Stimulated activated naive B cell treated with anti-CD40 and anti-IgM and Interleukin-4, amounts not matched to agents 10 μg/mL and 1 μg/mL and 100 μg/mL, for 72 hours (primary cell): ENCODE measurements around the gene PCCA.

Experiments used
- ATAC-seq, 2 donors: fragments of 150-1000 bp; cut with Tn5 transposase; replicated peaks; 2 replicates each; pipeline ENCODE4 v1.10.0; 2021; ENCODE audit warnings: moderate library complexity in 1 of 2
- DNase-seq: peaks from one replicate; pipeline ENCODE4 v3.0.0; 2021
- H3K27ac Mint-ChIP-seq: one replicate; pipeline ENCODE4 v1.8.0; 2022; ENCODE audit warnings: mild to moderate bottlenecking, mixed read lengths
- H3K27me3 Mint-ChIP-seq, 2 donors: one replicate each; pipeline ENCODE4 v1.8.0; 2022; ENCODE audit warnings: mixed read lengths in 2 of 2
- H3K36me3 Mint-ChIP-seq, 2 donors: one replicate each; pipeline ENCODE4 v1.8.0; 2022; ENCODE audit warnings: mixed read lengths in 2 of 2, mild to moderate bottlenecking in 1 of 2
- H3K4me1 Mint-ChIP-seq, 2 donors: one replicate each; pipeline ENCODE4 v1.8.0; 2022; ENCODE audit warnings: mixed read lengths in 2 of 2, mild to moderate bottlenecking in 1 of 2
- H3K4me3 Mint-ChIP-seq, 2 donors: one replicate each; pipeline ENCODE4 v1.8.0; 2022; ENCODE audit warnings: mild to moderate bottlenecking in 2 of 2, mixed read lengths in 2 of 2, moderate library complexity in 1 of 2
- H3K9me3 Mint-ChIP-seq, 2 donors: one replicate each; pipeline ENCODE4 v1.8.0; 2022; ENCODE audit warnings: mixed read lengths in 2 of 2, mild to moderate bottlenecking in 1 of 2

The PCCA gene

GRCh38 chr13:100511466-100511865 lies 422.6 kb downstream of the PCCA start:
- no peak overlapping the region for H3K4me3 Mint-ChIP-seq

GRCh38 chr13:100512422-100512821 lies 423.5 kb downstream of the PCCA start:
- H3K27ac Mint-ChIP-seq: no peak overlapping the region
- H3K4me1 Mint-ChIP-seq: no peaks in the 10 kb centered on the region
- H3K36me3 Mint-ChIP-seq: peaks cover 0 to 4% of the 10 kb centered on the region in 2 donors
- H3K9me3 Mint-ChIP-seq: no peaks in the 10 kb centered on the region
- no peak for DNase-seq
- no peak for ATAC-seq
- H3K4me3 Mint-ChIP-seq: no peak overlapping the region
- H3K27me3 Mint-ChIP-seq: peaks cover 9 to 17% of the 10 kb centered on the region in 2 donors

More at GRCh38 chr13:100511466-100511865, 422.6 kb downstream of the PCCA start:
- H3K9me3 Mint-ChIP-seq: no peaks in the 10 kb centered on the region
- peaks cover 0 to 4% of the 10 kb centered on the region in 2 donors for H3K36me3 Mint-ChIP-seq
- H3K27me3 Mint-ChIP-seq: peaks cover 9 to 17% of the 10 kb centered on the region in 2 donors
- H3K4me1 Mint-ChIP-seq: peaks cover 1 to 3% of the 10 kb centered on the region in 2 donors
- no peak for DNase-seq
- ATAC-seq: no peak
- no peak overlapping the region for H3K27ac Mint-ChIP-seq

GRCh38 chr13:100513171-100513570 lies 424.3 kb downstream of the PCCA start:
- Mint-ChIP-seq H3K9me3 (no peaks in the 10 kb centered on the region), H3K4me1 (no peaks in the 10 kb centered on the region), H3K4me3 (no peak overlapping the region), H3K27me3 (peaks cover 9 to 17% of the 10 kb centered on the region in 2 donors), H3K36me3 (peaks cover 0 to 4% of the 10 kb centered on the region in 2 donors), H3K27ac (no peak overlapping the region)
- DNase-seq: no peak
- ATAC-seq: no peak

- no peak for ATAC-seq
- H3K36me3 Mint-ChIP-seq: peaks cover 0 to 4% of the 10 kb centered on the region in 2 donors
- no peak overlapping the region for H3K27ac Mint-ChIP-seq
- no peaks in the 10 kb centered on the region for H3K4me1 Mint-ChIP-seq
- H3K27me3 Mint-ChIP-seq: peaks cover 9 to 17% of the 10 kb centered on the region in 2 donors
- H3K9me3 Mint-ChIP-seq: no peaks in the 10 kb centered on the region
- DNase-seq: no peak
- no peak overlapping the region for H3K4me3 Mint-ChIP-seq
These were observed 425.2 kb downstream of the PCCA start for GRCh38 chr13:100513987-100514670.

GRCh38 chr13:100514788-100515409 lies 426.0 kb downstream of the PCCA start:
- no peak overlapping the region for H3K27ac Mint-ChIP-seq
- H3K4me3 Mint-ChIP-seq: no peak overlapping the region
- no peaks in the 10 kb centered on the region for H3K9me3 Mint-ChIP-seq
- H3K36me3 Mint-ChIP-seq: peaks cover 0 to 4% of the 10 kb centered on the region in 2 donors
- ATAC-seq: peak; percentile 86 to 94
- peaks cover 9 to 17% of the 10 kb centered on the region in 2 donors for H3K27me3 Mint-ChIP-seq
- no peaks in the 10 kb centered on the region for H3K4me1 Mint-ChIP-seq
- DNase-seq: peak; percentile 22

- no peaks in the 10 kb centered on the region for H3K9me3 Mint-ChIP-seq
- H3K27ac Mint-ChIP-seq: no peak overlapping the region
- H3K4me3 Mint-ChIP-seq: no peak overlapping the region
- ATAC-seq (no peak), DNase-seq (no peak)
- peaks cover 0 to 4% of the 10 kb centered on the region in 2 donors for H3K36me3 Mint-ChIP-seq
- peaks cover 9 to 17% of the 10 kb centered on the region in 2 donors for H3K27me3 Mint-ChIP-seq
- H3K4me1 Mint-ChIP-seq: no peaks in the 10 kb centered on the region
These were observed 426.5 kb downstream of the PCCA start for GRCh38 chr13:100515410-100515800.

GRCh38 chr13:100517135-100517534 lies 428.2 kb downstream of the PCCA start:
- Mint-ChIP-seq H3K4me1 (peaks cover 0 to 3% of the 10 kb centered on the region in 2 donors), H3K4me3 (no peak overlapping the region), H3K27ac (no peak overlapping the region), H3K27me3 (peaks cover 9 to 21% of the 10 kb centered on the region in 2 donors), H3K36me3 (peaks cover 0 to 4% of the 10 kb centered on the region in 2 donors), H3K9me3 (no peaks in the 10 kb centered on the region)
- ATAC-seq: no peak
- DNase-seq: no peak

- DNase-seq (no peak), ATAC-seq (no peak)
- H3K4me3 Mint-ChIP-seq: no peak overlapping the region
- peaks cover 12 to 17% of the 10 kb centered on the region in 2 donors for H3K27me3 Mint-ChIP-seq
- no peak overlapping the region for H3K27ac Mint-ChIP-seq
- no peaks in the 10 kb centered on the region for H3K9me3 Mint-ChIP-seq
- peaks cover 0 to 4% of the 10 kb centered on the region in 2 donors for H3K36me3 Mint-ChIP-seq
- peaks cover 0 to 3% of the 10 kb centered on the region in 2 donors for H3K4me1 Mint-ChIP-seq
These were observed 428.8 kb downstream of the PCCA start for GRCh38 chr13:100517728-100518127.

- Mint-ChIP-seq H3K4me1 (peaks cover 0 to 3% of the 10 kb centered on the region in 2 donors), H3K27me3 (peaks cover 11 to 16% of the 10 kb centered on the region in 2 donors), H3K4me3 (no peak overlapping the region), H3K36me3 (peaks cover 0 to 5% of the 10 kb centered on the region in 2 donors), H3K27ac (no peak overlapping the region), H3K9me3 (no peaks in the 10 kb centered on the region)
- DNase-seq: no peak
- no peak for ATAC-seq
These were observed 429.6 kb downstream of the PCCA start for GRCh38 chr13:100518394-100519062.

GRCh38 chr13:100519626-100520025 lies 430.7 kb downstream of the PCCA start:
- ATAC-seq (no peak), DNase-seq (no peak)
- no peak overlapping the region for H3K27ac Mint-ChIP-seq
- H3K36me3 Mint-ChIP-seq: peaks cover 0 to 8% of the 10 kb centered on the region in 2 donors
- no peak overlapping the region for H3K4me3 Mint-ChIP-seq
- no peaks in the 10 kb centered on the region for H3K9me3 Mint-ChIP-seq
- H3K4me1 Mint-ChIP-seq: peaks cover 0 to 3% of the 10 kb centered on the region in 2 donors
- peaks cover 7 to 13% of the 10 kb centered on the region in 2 donors for H3K27me3 Mint-ChIP-seq

- H3K4me1 Mint-ChIP-seq: peaks cover 0 to 3% of the 10 kb centered on the region in 2 donors
- H3K9me3 Mint-ChIP-seq: no peaks in the 10 kb centered on the region
- H3K36me3 Mint-ChIP-seq: peaks cover 2 to 8% of the 10 kb centered on the region in 2 donors
- H3K4me3 Mint-ChIP-seq: no peak overlapping the region
- peaks cover 4 to 10% of the 10 kb centered on the region in 2 donors for H3K27me3 Mint-ChIP-seq
- DNase-seq (no peak), ATAC-seq (no peak)
- no peak overlapping the region for H3K27ac Mint-ChIP-seq
These were observed 432.3 kb downstream of the PCCA start for GRCh38 chr13:100520936-100521850.

- Mint-ChIP-seq H3K9me3 (no peaks in the 10 kb centered on the region), H3K27ac (no peak overlapping the region), H3K4me1 (peaks cover 0 to 3% of the 10 kb centered on the region in 2 donors), H3K36me3 (peaks cover 2 to 8% of the 10 kb centered on the region in 2 donors), H3K27me3 (peaks cover 4 to 10% of the 10 kb centered on the region in 2 donors), H3K4me3 (no peak overlapping the region)
- DNase-seq (no peak), ATAC-seq (no peak)
These were observed 433.1 kb downstream of the PCCA start for GRCh38 chr13:100521851-100522617.

- Mint-ChIP-seq H3K36me3 (peaks cover 2 to 10% of the 10 kb centered on the region in 2 donors), H3K4me3 (no peak overlapping the region), H3K9me3 (no peaks in the 10 kb centered on the region), H3K27ac (no peak overlapping the region), H3K27me3 (peaks cover 4 to 10% of the 10 kb centered on the region in 2 donors), H3K4me1 (peaks cover 0 to 3% of the 10 kb centered on the region in 2 donors)
- ATAC-seq: no peak
- DNase-seq: no peak
These were observed 433.9 kb downstream of the PCCA start for GRCh38 chr13:100522618-100523309.
